ENCODE results near the gene BPIFB6.

The BPIFB6 gene

GRCh38 chr20:33026072-33026778 is 5.2 kb upstream of the BPIFB6 start:
- no peak for TF ChIP-seq CTCF (IDR thresholded peaks at IDR 0.05)

DNA sequence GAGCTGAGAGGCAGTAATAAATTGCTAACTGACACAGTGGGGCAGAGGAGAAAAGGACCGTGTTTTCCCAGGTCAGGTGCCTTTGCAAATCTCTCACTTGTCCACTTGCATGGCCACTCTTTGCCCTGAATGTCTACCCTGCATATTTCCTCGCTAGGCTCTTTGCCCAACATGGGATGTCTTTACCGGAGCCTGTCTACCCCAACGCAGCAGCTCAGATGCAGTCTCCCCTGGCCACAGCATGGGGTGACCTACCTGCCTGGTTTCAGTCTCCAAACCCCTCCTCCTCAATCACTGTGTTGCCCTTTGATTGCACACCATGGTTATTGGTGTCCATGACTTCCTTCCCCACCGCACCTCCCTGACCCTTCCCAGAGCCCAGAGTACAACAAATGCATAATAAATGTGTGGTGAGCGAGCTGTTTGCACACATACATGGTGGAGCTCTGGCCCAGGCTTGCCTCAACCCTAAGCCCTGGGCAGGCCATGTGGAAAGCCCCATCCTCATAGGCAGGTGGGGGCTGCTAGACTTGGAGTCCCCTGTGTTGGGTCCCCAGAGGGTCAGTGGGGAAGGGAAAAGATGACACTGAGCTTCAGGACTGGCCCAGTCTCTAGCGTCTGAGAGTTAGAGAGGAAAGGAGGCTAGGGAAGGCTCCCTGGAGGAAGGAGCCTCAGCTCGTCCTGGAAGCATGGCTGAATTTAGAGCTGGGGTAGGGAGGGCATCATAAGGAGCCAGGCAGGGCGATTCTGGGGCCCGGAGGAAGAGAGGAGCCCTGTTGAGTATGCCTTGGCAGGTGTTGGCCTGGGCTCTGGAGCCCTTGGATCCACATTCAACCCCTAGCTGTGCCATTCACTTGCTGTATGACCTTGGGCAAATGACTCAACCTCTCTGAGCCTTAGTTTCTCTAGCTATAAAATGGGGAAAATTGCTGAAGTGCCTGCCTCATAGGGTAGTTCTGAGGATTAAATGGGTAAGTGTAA is 4.4 kb upstream of the BPIFB6 start:
- TF ChIP-seq CTCF (IDR thresholded peaks at IDR 0.05) = no peak

GRCh38 chr20:33027769-33028751 is 3.4 kb upstream of the BPIFB6 start:
- TF ChIP-seq CTCF (IDR thresholded peaks at IDR 0.05) = no peak

DNA sequence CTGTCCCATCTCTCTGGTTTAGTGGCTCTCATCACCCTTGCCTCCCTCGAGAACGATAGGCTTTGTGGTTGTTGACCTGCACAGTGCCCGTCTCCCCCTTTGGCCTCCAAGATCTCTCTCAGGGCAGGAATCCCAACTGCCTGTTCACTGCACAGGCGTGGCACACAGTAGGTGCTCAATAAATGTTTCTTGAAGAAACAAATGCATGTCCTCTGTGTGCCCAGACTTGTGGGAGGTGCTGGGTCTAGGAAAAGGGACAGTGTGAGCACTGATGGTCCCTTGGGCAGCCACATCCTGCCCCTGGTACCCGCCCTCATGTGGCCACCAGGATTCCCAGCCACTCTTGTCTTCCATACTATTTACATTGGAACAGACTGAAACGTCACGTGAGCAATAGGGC is 2.6 kb upstream of the BPIFB6 start:
- TF ChIP-seq CTCF (IDR thresholded peaks at IDR 0.05) = no peak

GRCh38 chr20:33030076-33030475 is 1.4 kb upstream of the BPIFB6 start:
- TF ChIP-seq CTCF (IDR thresholded peaks at IDR 0.05) = no peak

DNA sequence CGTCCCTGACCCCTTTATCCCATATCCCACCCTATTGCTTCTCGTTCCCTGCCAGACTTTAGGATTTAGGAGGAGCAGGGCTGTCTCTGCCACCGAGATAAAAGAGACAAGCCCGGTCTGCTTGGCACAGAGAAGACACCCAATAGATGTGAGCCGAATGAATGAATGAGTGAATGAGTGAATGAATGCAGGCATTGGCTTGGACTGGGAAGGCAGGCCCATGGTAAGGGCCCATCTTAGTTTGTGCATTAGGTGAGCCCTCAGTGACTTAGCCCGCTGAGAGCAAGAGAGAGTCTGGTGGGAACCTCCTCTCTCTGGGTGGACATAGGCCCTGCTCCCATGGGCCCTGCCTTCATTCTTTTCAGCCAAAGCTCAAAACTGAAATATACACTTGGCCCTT is 879 bp upstream of the BPIFB6 start:
- no peak for TF ChIP-seq CTCF (IDR thresholded peaks at IDR 0.05)

GRCh38 chr20:33032555-33032954 is 1.1 kb downstream of the BPIFB6 start:
- no peak for TF ChIP-seq CTCF (IDR thresholded peaks at IDR 0.05)
